Karpas-422 (cell line): Measurements from ENCODE around the gene PRPF19. TPM values are rescaled to one million over a fixed set of nuclear protein-coding genes. Genes with fewer than 3 reads are reported as not detected.

ENCODE experiments used
- DNase-seq: peaks from one replicate; pipeline ENCODE4 v3.0.0-alpha.2; 2015
- H2AFZ ChIP-seq: fragments of 200-600 bp; sonication (generic); 2 replicates; pipeline ENCODE4 v1.6.1; 2014; ENCODE audit warnings: antibody characterized with exemption, low read length, mixed read lengths
- H3K27ac ChIP-seq: fragments of 200-600 bp; sonication (generic); 2 replicates; pipeline ENCODE4 v1.5.1; 2014; ENCODE audit warnings: mild to moderate bottlenecking, low read length, moderate library complexity
- H3K27me3 ChIP-seq: fragments of 200-600 bp; sonication (generic); 2 replicates; pipeline ENCODE4 v1.6.1; 2014; ENCODE audit warnings: low read length, mixed read lengths
- H3K36me3 ChIP-seq: fragments of 200-600 bp; sonication (generic); 2 replicates; pipeline ENCODE4 v1.6.1; 2014; ENCODE audit warnings: low read length, mixed read lengths; ENCODE audit not compliant: insufficient read depth
- H3K4me1 ChIP-seq: fragments of 200-600 bp; sonication (generic); 2 replicates; pipeline ENCODE4 v1.6.1; 2014; ENCODE audit warnings: mild to moderate bottlenecking, low read length, mixed read lengths
- H3K4me2 ChIP-seq: fragments of 200-600 bp; sonication (generic); 2 replicates; pipeline ENCODE4 v1.6.1; 2014; ENCODE audit warnings: low read length, low read depth, mild to moderate bottlenecking; ENCODE audit not compliant: poor library complexity, severe bottlenecking
- H3K4me3 ChIP-seq: fragments of 200-600 bp; sonication (generic); 2 replicates; pipeline ENCODE4 v1.5.1; 2014; ENCODE audit warnings: mild to moderate bottlenecking, antibody characterized with exemption, low read length, mixed read lengths
- H3K79me2 ChIP-seq: fragments of 200-600 bp; sonication (generic); 2 replicates; pipeline ENCODE4 v1.6.1; 2014; ENCODE audit warnings: mild to moderate bottlenecking, low read length, mixed read lengths
- H3K9ac ChIP-seq: fragments of 200-600 bp; sonication (generic); 2 replicates; pipeline ENCODE4 v1.6.0; 2014; ENCODE audit warnings: low read length
- H3K9me2 ChIP-seq: fragments of 200-600 bp; sonication (generic), shearing (Covaris generic); replicated peaks from 2 replicates; pipeline ENCODE4 v1.6.0; 2014; ENCODE audit warnings: mild to moderate bottlenecking, low read length, moderate library complexity; ENCODE audit not compliant: insufficient read depth
- H3K9me3 ChIP-seq: fragments of 300-700, 200-600 bp; sonication (generic); 2 replicates; pipeline ENCODE4 v1.6.1; 2014; ENCODE audit warnings: low read length, mixed read lengths
- H4K20me1 ChIP-seq: fragments of 200-600 bp; sonication (generic); 2 replicates; pipeline ENCODE4 v1.6.1; 2014; ENCODE audit warnings: mild to moderate bottlenecking, antibody characterized with exemption, low read length, low read depth; ENCODE audit not compliant: insufficient read depth
- total RNA-seq: library from RNA; depleted of rRNA; stranded (reverse); fragments of >200 nt; shearing (Covaris generic); gene quantifications from 2 replicates; pipeline ENCODE4 v1.2.3, GENCODE V29; 2014; ENCODE audit warnings: low replicate concordance

PRPF19 gene
- total RNA-seq, 1 experiment from 2014 or later, result 109 TPM

DNA sequence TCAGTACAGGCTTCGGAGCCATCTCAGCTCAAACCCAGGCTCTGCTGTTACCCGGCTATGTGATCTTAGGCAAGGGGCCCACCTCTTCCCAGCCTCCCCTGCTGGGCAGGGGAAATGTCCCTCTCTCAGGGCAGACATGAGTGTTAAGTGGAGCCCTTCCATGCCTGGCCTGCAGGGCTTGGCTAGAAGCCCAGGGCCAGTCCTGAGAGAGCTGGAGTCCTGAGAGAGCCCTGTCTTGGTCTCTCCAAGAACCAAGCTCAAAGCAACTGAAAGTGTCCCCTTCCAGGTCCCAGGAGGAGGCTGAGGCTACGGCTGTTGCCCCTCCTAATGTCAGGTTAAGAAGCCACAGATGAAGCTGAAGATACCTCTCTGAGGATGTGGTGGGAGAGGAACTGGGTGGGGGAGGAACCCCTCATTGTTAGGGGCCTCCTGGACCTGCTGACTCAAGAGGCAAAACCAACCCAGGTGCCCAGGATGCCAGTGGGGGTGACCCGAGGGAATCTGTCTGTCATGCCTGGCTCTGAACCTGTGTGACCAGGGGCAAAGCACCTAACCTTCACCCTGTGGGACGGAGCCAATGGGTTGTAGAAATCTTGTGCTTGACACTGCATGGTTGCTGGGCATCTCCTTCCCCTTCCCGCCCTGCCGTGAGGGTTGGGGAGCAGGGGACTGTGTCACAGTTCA is 34.9 kb downstream of the PRPF19 start:
- H3K79me2 ChIP-seq, result no peaks in the 10 kb centered on the region
- H3K36me3 ChIP-seq, result no peaks in the 10 kb centered on the region
- no peak for DNase-seq
- H3K9me3 ChIP-seq, result no peaks in the 10 kb centered on the region
- H3K4me2 ChIP-seq, result no peak overlapping the region
- no peak overlapping the region for H3K27ac ChIP-seq
- no peak overlapping the region for H3K9ac ChIP-seq
- no peaks in the 10 kb centered on the region for H3K9me2 ChIP-seq
- no peak overlapping the region for H3K4me3 ChIP-seq
- H2AFZ ChIP-seq, result no peak overlapping the region
- no peaks in the 10 kb centered on the region for H3K4me1 ChIP-seq
- H3K27me3 ChIP-seq, result no peaks in the 10 kb centered on the region
- H4K20me1 ChIP-seq, result no peaks in the 10 kb centered on the region

DNA sequence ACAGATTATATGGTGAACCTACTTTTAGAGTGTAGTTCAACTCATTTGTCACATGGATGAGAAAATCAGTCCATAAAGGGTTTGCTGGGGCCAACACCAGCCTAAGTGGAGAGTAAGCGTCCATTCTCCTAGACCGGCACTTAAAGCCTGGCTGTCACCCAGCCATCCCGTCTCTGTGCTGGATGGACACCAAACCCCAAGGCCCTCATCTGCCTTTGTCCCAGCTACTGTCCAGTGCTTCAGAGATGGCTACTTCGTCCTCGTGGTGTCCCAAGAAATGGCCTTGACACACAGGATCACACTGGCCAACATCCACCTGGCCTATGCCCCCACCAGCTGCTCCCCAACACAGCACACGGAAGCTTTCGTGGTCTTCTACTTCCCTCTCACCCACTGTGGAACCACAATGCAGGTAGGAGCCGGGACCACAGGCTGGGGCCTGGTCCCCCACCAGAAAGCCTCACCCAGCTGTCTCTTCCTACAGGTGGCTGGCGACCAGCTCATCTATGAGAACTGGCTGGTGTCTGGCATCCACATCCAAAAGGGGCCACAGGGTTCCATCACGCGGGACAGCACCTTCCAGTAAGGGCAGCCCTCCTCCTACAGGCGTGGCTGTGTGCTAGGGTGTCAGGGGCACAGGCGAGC is 35.5 kb downstream of the PRPF19 start:
- Histone ChIP-seq H3K9ac (no peak overlapping the region), H3K4me2 (no peak overlapping the region), H3K4me3 (no peak overlapping the region), H3K4me1 (no peaks in the 10 kb centered on the region), H3K9me3 (no peaks in the 10 kb centered on the region), H2AFZ (no peak overlapping the region), H3K27me3 (no peaks in the 10 kb centered on the region), H3K27ac (no peak overlapping the region), H4K20me1 (no peaks in the 10 kb centered on the region), H3K9me2 (no peaks in the 10 kb centered on the region), H3K79me2 (no peaks in the 10 kb centered on the region), H3K36me3 (no peaks in the 10 kb centered on the region)
- no peak for DNase-seq

DNA sequence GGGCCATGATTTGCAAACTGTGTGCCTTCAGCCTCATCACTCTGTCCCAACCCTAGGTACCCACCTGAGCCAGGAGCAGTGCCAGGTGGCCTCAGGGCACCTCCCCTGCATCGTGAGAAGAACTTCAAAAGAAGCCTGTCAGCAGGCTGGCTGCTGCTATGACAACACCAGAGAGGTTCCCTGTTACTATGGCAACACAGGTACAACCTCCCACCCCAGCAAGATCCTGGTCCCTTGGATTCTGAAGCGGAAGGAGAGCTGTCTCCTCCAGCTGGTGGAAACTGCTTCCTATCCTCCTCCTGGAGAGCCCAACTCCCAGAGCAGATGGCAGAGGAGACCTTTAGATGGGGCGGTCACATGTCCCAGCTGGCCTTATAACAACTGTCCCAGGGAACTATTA is 36.1 kb downstream of the PRPF19 start:
- H3K4me2 ChIP-seq, result no peak overlapping the region
- H3K27me3 ChIP-seq, result no peaks in the 10 kb centered on the region
- DNase-seq, result peak; percentile 47
- no peaks in the 10 kb centered on the region for H3K4me1 ChIP-seq
- H2AFZ ChIP-seq, result no peak overlapping the region
- H3K79me2 ChIP-seq, result no peaks in the 10 kb centered on the region
- no peaks in the 10 kb centered on the region for H3K9me3 ChIP-seq
- no peaks in the 10 kb centered on the region for H3K9me2 ChIP-seq
- no peak overlapping the region for H3K27ac ChIP-seq
- no peak overlapping the region for H3K9ac ChIP-seq
- H4K20me1 ChIP-seq, result no peaks in the 10 kb centered on the region
- H3K4me3 ChIP-seq, result no peak overlapping the region
- no peaks in the 10 kb centered on the region for H3K36me3 ChIP-seq

DNA sequence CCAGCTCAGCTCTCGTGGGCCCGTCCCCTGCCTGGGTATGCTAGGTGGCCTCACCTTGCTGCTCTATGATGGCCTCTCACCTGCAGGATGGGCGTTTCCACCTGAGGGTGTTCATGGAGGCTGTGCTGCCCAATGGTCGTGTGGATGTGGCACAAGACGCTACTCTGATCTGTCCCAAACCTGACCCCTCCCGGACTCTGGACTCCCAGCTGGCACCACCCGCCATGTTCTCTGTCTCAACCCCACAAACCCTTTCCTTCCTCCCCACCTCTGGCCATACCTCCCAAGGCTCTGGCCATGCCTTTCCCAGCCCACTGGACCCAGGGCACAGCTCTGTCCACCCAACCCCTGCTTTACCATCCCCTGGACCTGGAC is 36.9 kb downstream of the PRPF19 start:
- no peak overlapping the region for H3K9ac ChIP-seq
- H3K36me3 ChIP-seq, result no peaks in the 10 kb centered on the region
- no peaks in the 10 kb centered on the region for H3K4me1 ChIP-seq
- no peaks in the 10 kb centered on the region for H3K9me3 ChIP-seq
- H3K4me2 ChIP-seq, result no peak overlapping the region
- H3K27me3 ChIP-seq, result no peaks in the 10 kb centered on the region
- H3K79me2 ChIP-seq, result no peaks in the 10 kb centered on the region
- H3K27ac ChIP-seq, result no peak overlapping the region
- no peak for DNase-seq
- no peak overlapping the region for H3K4me3 ChIP-seq
- no peaks in the 10 kb centered on the region for H3K9me2 ChIP-seq
- no peak overlapping the region for H2AFZ ChIP-seq
- no peaks in the 10 kb centered on the region for H4K20me1 ChIP-seq

DNA sequence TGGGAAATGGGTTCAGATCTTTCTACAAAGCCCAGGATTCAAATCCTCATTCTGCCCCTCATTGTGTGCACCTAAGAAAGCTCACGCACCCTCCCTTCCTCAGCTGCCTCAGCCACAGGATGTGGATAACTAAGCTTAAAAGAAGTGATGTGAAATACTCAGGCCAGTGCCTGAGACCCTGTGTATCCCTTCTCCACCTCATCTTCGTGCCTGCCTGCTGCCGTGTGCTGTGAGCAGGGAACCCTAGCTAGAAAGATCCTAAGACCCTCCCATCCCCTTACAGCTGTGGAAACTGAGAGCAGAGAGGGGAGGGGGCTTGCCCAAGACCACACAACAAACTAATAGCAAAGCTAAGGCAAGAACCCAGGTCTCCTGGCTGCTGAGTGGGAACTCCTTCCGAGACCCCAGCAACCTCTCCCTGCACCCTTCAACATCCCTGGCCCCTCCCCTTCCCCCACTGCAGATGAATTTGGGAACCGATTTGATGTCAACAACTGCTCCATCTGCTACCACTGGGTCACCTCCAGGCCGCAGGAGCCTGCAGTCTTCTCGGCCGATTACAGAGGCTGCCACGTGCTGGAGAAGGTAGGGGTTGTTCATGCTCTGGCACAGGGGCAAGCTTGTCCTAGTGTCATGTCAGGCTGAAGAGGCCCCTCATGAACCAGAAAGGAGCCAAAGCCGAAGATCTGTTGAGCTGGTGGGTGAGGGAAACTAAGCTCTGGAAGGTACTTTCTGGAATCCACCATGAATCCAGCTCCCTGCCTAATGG is 37.5 kb downstream of the PRPF19 start:
- DNase-seq, result no peak

DNA sequence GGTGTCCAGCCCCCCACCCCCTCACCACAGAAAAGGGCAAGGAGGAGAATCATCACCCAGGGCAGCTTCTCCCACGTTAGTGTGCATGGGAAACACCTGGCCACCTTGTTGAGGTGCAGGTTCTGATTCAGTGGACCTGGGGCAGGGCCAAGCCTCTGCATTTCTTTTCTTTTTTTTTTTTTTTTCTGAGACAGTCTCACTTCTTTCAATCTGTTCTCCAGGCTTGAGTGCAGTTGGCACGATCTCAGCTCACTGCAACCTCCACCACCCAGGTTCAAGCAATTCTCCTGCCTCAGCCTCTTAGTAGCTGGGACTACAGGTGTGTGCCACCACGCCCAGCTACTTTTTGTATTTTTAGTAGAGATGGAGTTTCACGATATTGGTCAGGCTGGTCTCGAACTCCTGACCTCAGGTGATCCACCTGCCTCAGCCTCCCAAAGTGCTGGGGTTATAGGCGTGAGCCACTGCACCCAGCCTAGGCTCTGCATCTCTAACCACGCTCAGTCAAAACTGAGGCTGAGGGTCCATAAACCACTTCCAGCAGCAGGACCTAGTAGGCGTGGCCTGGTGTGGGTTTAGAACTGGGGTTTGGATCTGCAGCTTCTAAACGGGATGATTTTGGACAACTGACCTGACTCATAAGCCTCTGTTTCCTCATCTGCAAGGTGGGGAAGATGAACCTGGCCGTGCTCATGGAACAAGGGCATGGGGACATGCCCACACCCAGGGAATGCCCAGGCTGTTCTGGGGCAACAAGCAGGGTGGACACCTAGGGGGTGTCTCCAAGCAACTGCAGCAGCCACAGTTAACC is 38.3 kb downstream of the PRPF19 start:
- Histone ChIP-seq H3K9ac (no peak overlapping the region), H3K27me3 (no peaks in the 10 kb centered on the region), H3K36me3 (no peaks in the 10 kb centered on the region), H3K4me1 (no peaks in the 10 kb centered on the region), H3K4me2 (no peak overlapping the region), H4K20me1 (no peaks in the 10 kb centered on the region), H3K9me2 (no peaks in the 10 kb centered on the region), H3K27ac (no peak overlapping the region), H3K79me2 (no peaks in the 10 kb centered on the region), H3K4me3 (no peak overlapping the region), H3K9me3 (no peaks in the 10 kb centered on the region), H2AFZ (no peak overlapping the region)
- DNase-seq, result no peak

More for the DNA sequence above, 37.5 kb downstream of the PRPF19 start:
- no peaks in the 10 kb centered on the region for H3K36me3 ChIP-seq
- H3K79me2 ChIP-seq, result no peaks in the 10 kb centered on the region
- no peaks in the 10 kb centered on the region for H3K9me3 ChIP-seq
- no peak overlapping the region for H3K4me3 ChIP-seq
- no peaks in the 10 kb centered on the region for H3K9me2 ChIP-seq
- no peak overlapping the region for H3K27ac ChIP-seq
- H2AFZ ChIP-seq, result no peak overlapping the region
- H4K20me1 ChIP-seq, result no peaks in the 10 kb centered on the region
- no peak overlapping the region for H3K9ac ChIP-seq
- H3K4me2 ChIP-seq, result no peak overlapping the region
- H3K4me1 ChIP-seq, result no peaks in the 10 kb centered on the region
- H3K27me3 ChIP-seq, result no peaks in the 10 kb centered on the region

DNA sequence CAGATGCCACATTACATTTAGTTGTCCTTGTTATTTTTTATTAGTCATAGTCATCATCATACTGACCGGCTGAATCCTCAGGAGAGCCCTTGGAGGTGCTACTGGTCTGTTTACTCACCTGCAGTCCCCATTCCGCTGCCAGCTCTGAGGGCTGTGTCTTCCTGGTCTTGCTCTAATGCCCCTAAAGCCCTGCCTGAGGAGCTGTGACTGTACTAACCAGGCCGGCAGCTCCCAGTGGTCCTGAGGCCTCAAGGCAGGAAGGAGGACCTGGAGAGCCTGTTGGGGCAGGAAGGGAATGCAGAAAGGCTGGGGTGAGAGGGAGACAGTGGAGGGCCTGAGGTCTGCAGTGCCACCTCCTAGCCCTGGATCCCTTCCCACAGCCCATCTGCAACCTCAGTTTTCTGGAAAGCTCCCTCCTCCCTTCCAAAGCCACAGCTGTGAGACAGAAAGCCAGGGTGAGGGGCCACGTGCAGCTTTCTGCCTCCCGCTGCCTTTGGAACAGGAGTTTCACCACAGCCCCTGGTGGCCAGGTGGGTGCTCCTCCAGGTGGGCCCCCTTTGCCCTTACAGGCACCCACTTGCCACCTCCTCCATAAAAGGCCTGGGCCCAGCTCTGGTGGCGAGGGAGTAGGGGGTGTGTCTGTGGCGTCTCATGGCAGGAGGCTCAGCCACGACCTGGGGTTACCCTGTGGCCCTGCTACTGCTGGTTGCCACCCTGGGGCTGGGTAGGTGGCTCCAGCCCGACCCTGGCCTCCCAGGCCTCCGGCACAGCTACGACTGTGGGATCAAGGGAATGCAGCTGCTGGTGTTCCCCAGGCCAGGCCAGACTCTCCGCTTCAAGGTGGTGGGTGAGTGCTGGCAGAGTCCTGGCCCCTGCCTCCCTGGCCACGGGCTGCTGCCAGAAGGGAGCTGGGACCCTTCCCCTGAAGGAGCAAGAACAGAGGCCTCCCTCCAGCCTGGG is 39.2 kb downstream of the PRPF19 start, which contains the start of gene ZP1:
TSS of gene ZP1 (plus strand) at position 632 of the 960 bp plus-strand sequence. CDS start at position 652, 20 bp downstream.
- DNase-seq, result no peak
- H3K36me3 ChIP-seq, result no peaks in the 10 kb centered on the region
- no peak within 1 kb of the TSS for H3K4me3 ChIP-seq
- no peaks in the 10 kb centered on the region for H3K9me3 ChIP-seq
- no peaks in the 10 kb centered on the region for H3K4me1 ChIP-seq
- no peak within 1 kb of the TSS for H3K4me2 ChIP-seq
- H4K20me1 ChIP-seq, result no peaks in the 10 kb centered on the region
- H2AFZ ChIP-seq, result no peak within 1 kb of the TSS
- H3K27ac ChIP-seq, result no peak within 1 kb of the TSS
- no peaks in the 10 kb centered on the region for H3K27me3 ChIP-seq
- H3K79me2 ChIP-seq, result no peaks in the 10 kb centered on the region
- H3K9ac ChIP-seq, result no peak within 1 kb of the TSS
- no peaks in the 10 kb centered on the region for H3K9me2 ChIP-seq
